ENCODE data around the gene C2CD2. TPM values are rescaled to one million over a fixed set of nuclear protein-coding genes. Genes with fewer than 3 reads are reported as not detected.

Gene C2CD2
- total RNA-seq, 1 experiment from 2014 or later: 13.6 TPM

GRCh38 chr21:41918561-41919358 is 35.1 kb downstream of the C2CD2 start:
- Mint-ChIP-seq H3K4me3 (ENCODE audit: low read depth, unreplicated experiment) (no peak overlapping the region), H3K9me3 (ENCODE audit: low read depth, unreplicated experiment) (no peaks in the 10 kb centered on the region), H3K27ac (ENCODE audit: unreplicated experiment) (no peak overlapping the region), H3K27me3 (ENCODE audit: unreplicated experiment) (no peaks in the 10 kb centered on the region), H3K4me1 (ENCODE audit: low read depth, unreplicated experiment) (no peaks in the 10 kb centered on the region), H3K36me3 (ENCODE audit: insufficient read depth, unreplicated experiment) (no peaks in the 10 kb centered on the region)
- TF ChIP-seq, protein P1, sequence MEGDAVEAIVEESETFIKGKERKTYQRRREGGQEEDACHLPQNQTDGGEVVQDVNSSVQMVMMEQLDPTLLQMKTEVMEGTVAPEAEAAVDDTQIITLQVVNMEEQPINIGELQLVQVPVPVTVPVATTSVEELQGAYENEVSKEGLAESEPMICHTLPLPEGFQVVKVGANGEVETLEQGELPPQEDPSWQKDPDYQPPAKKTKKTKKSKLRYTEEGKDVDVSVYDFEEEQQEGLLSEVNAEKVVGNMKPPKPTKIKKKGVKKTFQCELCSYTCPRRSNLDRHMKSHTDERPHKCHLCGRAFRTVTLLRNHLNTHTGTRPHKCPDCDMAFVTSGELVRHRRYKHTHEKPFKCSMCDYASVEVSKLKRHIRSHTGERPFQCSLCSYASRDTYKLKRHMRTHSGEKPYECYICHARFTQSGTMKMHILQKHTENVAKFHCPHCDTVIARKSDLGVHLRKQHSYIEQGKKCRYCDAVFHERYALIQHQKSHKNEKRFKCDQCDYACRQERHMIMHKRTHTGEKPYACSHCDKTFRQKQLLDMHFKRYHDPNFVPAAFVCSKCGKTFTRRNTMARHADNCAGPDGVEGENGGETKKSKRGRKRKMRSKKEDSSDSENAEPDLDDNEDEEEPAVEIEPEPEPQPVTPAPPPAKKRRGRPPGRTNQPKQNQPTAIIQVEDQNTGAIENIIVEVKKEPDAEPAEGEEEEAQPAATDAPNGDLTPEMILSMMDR (IDR thresholded peaks at IDR 0.05; ENCODE audit: unreplicated experiment): no peak
- CTCF ChIA-PET: no interaction called here
- BruUV-seq (replicated peaks): no TSS peak
- intact Hi-C loops (cut with micrococcal nuclease; ENCODE audit: unreplicated experiment): no loop called here
- DNase-seq: no peak

DNA sequence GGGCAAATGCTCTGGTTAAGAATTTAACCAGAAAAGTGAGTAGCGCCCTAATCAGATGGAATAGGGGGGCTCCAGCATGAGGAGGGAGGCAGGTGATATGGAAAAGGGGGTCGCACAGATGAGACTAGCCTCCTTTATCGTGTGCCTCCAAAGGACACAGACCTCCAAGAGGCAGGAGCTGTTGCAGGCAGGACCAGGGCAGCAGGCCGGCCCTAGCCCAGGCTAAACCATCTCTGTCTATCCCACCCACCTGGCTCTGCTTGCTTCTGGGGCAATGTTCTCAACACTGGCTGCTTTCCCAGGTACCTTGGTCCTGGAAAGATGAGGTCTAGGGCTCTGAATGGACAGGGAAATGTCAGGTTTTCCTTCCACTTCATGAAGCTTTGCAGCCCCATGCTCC is 36.3 kb downstream of the C2CD2 start:
- TF ChIP-seq, protein P1 (IDR thresholded peaks at IDR 0.05; ENCODE audit: unreplicated experiment): no peak
- H3K9me3 Mint-ChIP-seq (ENCODE audit: low read depth, unreplicated experiment): no peaks in the 10 kb centered on the region
- H3K36me3 Mint-ChIP-seq (ENCODE audit: insufficient read depth, unreplicated experiment): no peaks in the 10 kb centered on the region
- intact Hi-C loops (cut with micrococcal nuclease; ENCODE audit: unreplicated experiment): no loop called here
- no peaks in the 10 kb centered on the region for H3K4me1 Mint-ChIP-seq (ENCODE audit: low read depth, unreplicated experiment)
- no peak overlapping the region for H3K4me3 Mint-ChIP-seq (ENCODE audit: low read depth, unreplicated experiment)
- no peaks in the 10 kb centered on the region for H3K27me3 Mint-ChIP-seq (ENCODE audit: unreplicated experiment)
- no peak overlapping the region for H3K27ac Mint-ChIP-seq (ENCODE audit: unreplicated experiment)
- CTCF ChIA-PET: no interaction called here
- no peak for DNase-seq
- no TSS peak for BruUV-seq (replicated peaks)

DNA sequence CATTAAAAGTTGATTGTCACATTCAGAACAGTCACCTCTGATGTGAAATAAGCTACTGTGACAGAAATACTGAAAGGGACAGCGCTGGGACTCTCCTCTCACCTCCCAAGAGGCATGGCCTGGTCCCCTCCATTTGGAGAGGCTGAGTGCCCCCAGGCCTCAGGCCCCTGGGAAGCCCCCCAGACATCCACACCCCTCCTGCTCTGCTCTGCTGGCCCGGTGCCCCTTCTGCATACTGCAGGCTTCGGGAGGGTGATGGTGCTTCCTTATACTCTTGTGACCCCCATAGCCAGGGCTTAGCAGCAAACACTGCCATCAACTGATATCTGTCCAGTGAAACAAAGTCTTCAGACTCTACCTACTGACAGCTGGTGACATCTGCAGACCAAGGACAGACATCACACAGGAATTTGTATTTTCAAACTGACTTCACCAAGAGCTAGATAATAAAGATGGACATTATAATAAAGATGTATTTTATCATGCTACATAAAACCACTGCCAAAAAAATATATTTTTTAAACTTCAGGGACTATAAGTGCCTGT is 36.9 kb downstream of the C2CD2 start:
- no peaks in the 10 kb centered on the region for H3K27me3 Mint-ChIP-seq (ENCODE audit: unreplicated experiment)
- BruUV-seq (replicated peaks): no TSS peak
- H3K27ac Mint-ChIP-seq (ENCODE audit: unreplicated experiment): no peak overlapping the region
- no peak for DNase-seq
- intact Hi-C loops (cut with micrococcal nuclease; ENCODE audit: unreplicated experiment): no loop called here
- CTCF ChIA-PET: no interaction called here
- no peak overlapping the region for H3K4me3 Mint-ChIP-seq (ENCODE audit: low read depth, unreplicated experiment)
- no peaks in the 10 kb centered on the region for H3K36me3 Mint-ChIP-seq (ENCODE audit: insufficient read depth, unreplicated experiment)
- TF ChIP-seq, protein P1 (IDR thresholded peaks at IDR 0.05; ENCODE audit: unreplicated experiment): no peak
- H3K4me1 Mint-ChIP-seq (ENCODE audit: low read depth, unreplicated experiment): no peaks in the 10 kb centered on the region
- no peaks in the 10 kb centered on the region for H3K9me3 Mint-ChIP-seq (ENCODE audit: low read depth, unreplicated experiment)

DNA sequence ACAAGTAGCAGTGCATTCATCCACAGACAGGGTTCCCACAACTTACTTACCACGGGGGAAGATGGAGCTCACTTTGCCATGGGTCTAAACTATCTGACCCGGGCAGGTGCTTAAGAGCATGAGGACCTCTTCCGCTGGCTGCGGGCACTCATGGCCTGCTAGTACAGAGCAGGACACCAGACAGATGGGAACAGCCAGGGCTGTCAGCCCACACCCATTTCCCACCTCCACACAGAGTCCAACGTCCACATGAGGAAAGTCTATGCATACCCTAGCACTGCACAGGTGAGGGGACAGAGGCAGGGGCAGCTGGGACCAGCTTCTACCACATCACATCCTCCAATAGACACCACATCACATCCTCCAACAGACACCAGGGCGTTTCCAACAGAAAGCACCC is 38.9 kb downstream of the C2CD2 start:
- no peak overlapping the region for H3K27ac Mint-ChIP-seq (ENCODE audit: unreplicated experiment)
- DNase-seq: no peak
- intact Hi-C loops (cut with micrococcal nuclease; ENCODE audit: unreplicated experiment): no loop called here
- BruUV-seq (replicated peaks): no TSS peak
- H3K9me3 Mint-ChIP-seq (ENCODE audit: low read depth, unreplicated experiment): no peaks in the 10 kb centered on the region
- no peaks in the 10 kb centered on the region for H3K27me3 Mint-ChIP-seq (ENCODE audit: unreplicated experiment)
- peaks cover 5% of the 10 kb centered on the region for H3K36me3 Mint-ChIP-seq (ENCODE audit: insufficient read depth, unreplicated experiment)
- H3K4me1 Mint-ChIP-seq (ENCODE audit: low read depth, unreplicated experiment): no peaks in the 10 kb centered on the region
- TF ChIP-seq, protein P1 (IDR thresholded peaks at IDR 0.05; ENCODE audit: unreplicated experiment): no peak
- CTCF ChIA-PET: no interaction called here
- no peak overlapping the region for H3K4me3 Mint-ChIP-seq (ENCODE audit: low read depth, unreplicated experiment)

Data from Calu3 (cell line).